B cell (primary cell): Measurements from ENCODE around the gene PTCHD4.

Experiments used
- EZH2 ChIP-seq: IDR thresholded peaks from 2 replicates; pipeline ENCODE4 v1.6.1; 2012; ENCODE audit warnings: borderline replicate concordance, low read depth, mild to moderate bottlenecking, moderate library complexity, low read length; ENCODE audit not compliant: insufficient read depth, poor library complexity, severe bottlenecking
- TF ChIP-seq, protein P1 (sequence below): fragments of 200-600 bp; IDR thresholded peaks from one replicate; pipeline ENCODE4 v1.8.0; 2022; ENCODE audit warnings: antibody characterized with exemption, mild to moderate bottlenecking

DNA sequence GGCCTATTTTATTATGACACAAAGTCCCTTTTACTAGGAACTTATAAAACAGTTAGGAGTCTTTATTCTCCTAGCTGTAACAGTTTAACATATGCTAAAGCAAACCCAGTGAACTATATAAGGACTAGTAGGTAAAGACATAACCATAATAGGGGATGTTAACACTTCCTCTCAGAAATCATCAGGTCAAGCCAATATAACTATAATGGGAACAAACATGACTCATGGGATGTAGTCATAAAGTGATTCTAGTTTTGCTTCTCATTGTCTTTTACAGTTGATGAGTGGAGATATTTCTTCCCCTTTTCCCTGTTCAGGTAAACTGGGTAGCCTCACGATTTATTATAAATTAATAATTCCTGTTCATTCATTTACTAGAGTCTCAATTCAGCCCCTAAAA is 9.7 kb downstream of the PTCHD4 start:
- no peak for TF ChIP-seq EZH2
- TF ChIP-seq, protein P1, sequence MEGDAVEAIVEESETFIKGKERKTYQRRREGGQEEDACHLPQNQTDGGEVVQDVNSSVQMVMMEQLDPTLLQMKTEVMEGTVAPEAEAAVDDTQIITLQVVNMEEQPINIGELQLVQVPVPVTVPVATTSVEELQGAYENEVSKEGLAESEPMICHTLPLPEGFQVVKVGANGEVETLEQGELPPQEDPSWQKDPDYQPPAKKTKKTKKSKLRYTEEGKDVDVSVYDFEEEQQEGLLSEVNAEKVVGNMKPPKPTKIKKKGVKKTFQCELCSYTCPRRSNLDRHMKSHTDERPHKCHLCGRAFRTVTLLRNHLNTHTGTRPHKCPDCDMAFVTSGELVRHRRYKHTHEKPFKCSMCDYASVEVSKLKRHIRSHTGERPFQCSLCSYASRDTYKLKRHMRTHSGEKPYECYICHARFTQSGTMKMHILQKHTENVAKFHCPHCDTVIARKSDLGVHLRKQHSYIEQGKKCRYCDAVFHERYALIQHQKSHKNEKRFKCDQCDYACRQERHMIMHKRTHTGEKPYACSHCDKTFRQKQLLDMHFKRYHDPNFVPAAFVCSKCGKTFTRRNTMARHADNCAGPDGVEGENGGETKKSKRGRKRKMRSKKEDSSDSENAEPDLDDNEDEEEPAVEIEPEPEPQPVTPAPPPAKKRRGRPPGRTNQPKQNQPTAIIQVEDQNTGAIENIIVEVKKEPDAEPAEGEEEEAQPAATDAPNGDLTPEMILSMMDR: no peak
